ENCODE results near the gene H1-8. TPM values are rescaled to one million over a fixed set of nuclear protein-coding genes. Genes with fewer than 3 reads are reported as not detected.

Gene H1-8
- total RNA-seq, 1 donor from 2014 or later = not detected

Other genes with a start within 250 kb of the H1-8 start
- under 0.01 and 0.12 TPM in 2 replicates for gene EFCAB12, start 114.5 kb upstream of the H1-8 start, total RNA-seq
- gene MBD4, start 103.2 kb upstream of the H1-8 start, total RNA-seq = 15.0 and 18.4 TPM in 2 replicates
- 16.6 and 22.8 TPM in 2 replicates for gene IFT122, start 103.0 kb upstream of the H1-8 start, total RNA-seq
- not detected in 2 replicates for gene RHO, start 14.5 kb upstream of the H1-8 start, total RNA-seq
- 905 and 1,717 TPM in 2 replicates for gene PLXND1, start 63.5 kb downstream of the H1-8 start, total RNA-seq